ENCODE data around the gene MRPS6.

GRCh38 chr21:34080710-34081109 is 7.3 kb downstream of the MRPS6 start:
- TF ChIP-seq RAD21 (IDR thresholded peaks at IDR 0.05; ENCODE audit: low read depth) (no peak), EZH2phosphoT487 (IDR thresholded peaks at IDR 0.05; ENCODE audit: borderline replicate concordance) (no peak), POLR2A (IDR thresholded peaks at IDR 0.05; ENCODE audit: borderline replicate concordance, extremely low read depth, insufficient read depth, insufficient read length) (no peak)
